HUES6 (cell line): ENCODE measurements around the gene RAB30.

ENCODE experiments used
- H3K27ac ChIP-seq: 2 replicates; pipeline ENCODE4 v1.7.0; 2013; ENCODE audit warnings: low read depth, mild to moderate bottlenecking, low read length, inconsistent platforms
- H3K27me3 ChIP-seq: 2 replicates; pipeline ENCODE4 v1.6.1; 2013; ENCODE audit warnings: low read length; ENCODE audit not compliant: control insufficient read depth, insufficient read depth
- H3K36me3 ChIP-seq: 2 replicates; pipeline ENCODE4 v1.6.1; 2013; ENCODE audit warnings: low read length; ENCODE audit not compliant: control insufficient read depth, insufficient read depth
- H3K4me1 ChIP-seq: 2 replicates; pipeline ENCODE4 v1.6.1; 2013; ENCODE audit warnings: low read length; ENCODE audit not compliant: control insufficient read depth, insufficient read depth
- H3K4me3 ChIP-seq: 2 replicates; pipeline ENCODE4 v1.5.1; 2013; ENCODE audit warnings: low read depth, low read length
- H3K9ac ChIP-seq: one replicate; pipeline ENCODE4 v1.6.1; 2013; ENCODE audit warnings: mild to moderate bottlenecking, low read length
- H3K9me3 ChIP-seq: 2 replicates; pipeline ENCODE4 v1.6.1; 2013; ENCODE audit warnings: low read depth, low read length; ENCODE audit not compliant: control insufficient read depth, insufficient read depth

The RAB30 gene

DNA sequence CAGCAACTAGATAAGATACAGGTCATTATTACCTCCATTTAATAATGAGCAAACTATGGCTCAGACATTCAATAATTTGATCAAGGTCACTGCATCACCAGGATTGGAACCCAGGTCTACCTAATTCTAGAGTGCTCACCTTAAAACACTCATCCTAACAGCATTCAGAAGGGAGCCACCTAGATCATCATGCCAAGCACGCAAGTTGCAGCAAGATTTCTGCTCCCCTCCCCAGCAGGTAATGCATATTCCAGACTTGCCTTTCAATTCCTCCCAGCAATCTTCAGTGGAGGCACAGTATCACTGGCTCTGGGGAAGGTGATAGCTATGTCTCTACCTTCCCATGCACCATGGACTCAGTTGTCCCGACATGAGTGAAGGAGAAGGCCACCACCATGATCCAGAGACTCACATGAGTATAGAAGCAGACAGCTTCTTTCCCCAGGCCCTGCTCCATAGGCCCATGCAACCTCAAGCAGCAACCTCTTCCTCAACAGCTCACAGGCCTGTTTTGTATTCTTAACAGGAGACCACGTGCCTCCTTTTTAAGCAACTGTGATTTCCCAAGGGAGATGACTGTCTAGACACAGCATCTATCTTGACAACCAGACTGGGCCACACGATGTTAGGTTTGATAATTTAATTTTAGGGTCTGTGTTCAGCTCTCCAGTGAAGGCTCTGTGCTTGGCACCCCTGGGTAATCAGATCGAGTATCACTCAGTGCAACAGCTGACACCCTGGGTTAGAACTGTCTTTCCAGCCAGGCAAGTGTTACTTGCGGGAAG is 36.4 kb downstream of the RAB30 start:
- Histone ChIP-seq H3K27me3 (no peaks in the 10 kb centered on the region), H3K36me3 (no peaks in the 10 kb centered on the region), H3K4me1 (peaks cover 11% of the 10 kb centered on the region), H3K27ac (no peak overlapping the region), H3K4me3 (no peak overlapping the region), H3K9me3 (no peaks in the 10 kb centered on the region), H3K9ac (no peak overlapping the region)

DNA sequence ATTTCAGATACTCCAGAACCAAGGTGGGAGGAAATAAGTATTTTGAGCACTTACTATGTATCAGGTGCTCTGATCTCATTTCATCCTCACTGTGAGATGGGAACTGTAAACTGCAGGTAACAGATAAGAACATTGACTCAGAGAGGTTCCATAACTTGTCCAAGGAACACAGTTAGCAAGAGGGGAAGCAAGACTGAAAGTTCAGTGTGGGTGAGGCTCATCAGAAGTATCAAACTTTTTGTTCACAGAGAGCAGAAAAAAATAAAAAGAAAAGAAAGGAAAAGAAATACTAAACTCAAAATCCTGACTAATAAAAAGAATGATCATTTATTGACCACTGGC is 37.1 kb downstream of the RAB30 start:
- H3K27me3 ChIP-seq: no peaks in the 10 kb centered on the region
- no peak overlapping the region for H3K9ac ChIP-seq
- no peaks in the 10 kb centered on the region for H3K9me3 ChIP-seq
- H3K36me3 ChIP-seq: no peaks in the 10 kb centered on the region
- H3K4me3 ChIP-seq: no peak overlapping the region
- H3K27ac ChIP-seq: no peak overlapping the region
- H3K4me1 ChIP-seq: peaks cover 11% of the 10 kb centered on the region

DNA sequence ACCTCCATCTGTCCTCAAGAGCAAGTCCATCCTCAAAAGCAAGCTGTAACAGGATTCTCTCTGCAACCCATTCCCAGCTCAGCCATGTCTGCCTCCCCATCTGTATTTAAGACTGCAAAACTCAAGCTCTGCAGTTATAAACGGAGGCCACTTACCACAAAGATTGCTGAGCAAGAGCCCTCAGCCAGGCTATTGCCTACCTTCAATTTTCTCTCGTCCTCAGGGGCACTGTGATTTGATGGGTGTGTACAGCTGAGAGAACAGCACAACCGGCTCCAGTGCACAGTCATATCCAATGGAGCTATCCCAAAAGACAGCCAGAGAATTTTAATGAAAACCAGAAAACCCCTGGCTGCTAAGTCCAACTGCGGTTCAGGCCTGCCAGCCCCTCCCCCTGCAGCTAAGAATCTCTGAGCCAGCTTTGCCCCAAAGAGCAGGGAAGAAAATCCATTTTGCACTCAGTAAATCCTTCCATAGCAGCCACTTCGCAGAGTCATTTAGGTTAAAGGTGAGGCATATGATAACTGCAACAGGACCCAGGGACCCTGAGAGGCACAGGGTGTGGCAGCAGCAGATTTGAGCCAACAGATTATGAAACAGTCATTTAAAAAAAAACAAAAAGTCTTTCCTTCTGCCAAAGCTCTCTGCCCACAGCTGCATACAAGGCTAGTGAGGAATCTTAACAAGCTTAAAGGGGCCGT is 37.6 kb downstream of the RAB30 start:
- no peaks in the 10 kb centered on the region for H3K36me3 ChIP-seq
- H3K4me1 ChIP-seq: peaks cover 11% of the 10 kb centered on the region
- no peak overlapping the region for H3K27ac ChIP-seq
- no peak overlapping the region for H3K9ac ChIP-seq
- H3K27me3 ChIP-seq: no peaks in the 10 kb centered on the region
- no peaks in the 10 kb centered on the region for H3K9me3 ChIP-seq
- H3K4me3 ChIP-seq: no peak overlapping the region

DNA sequence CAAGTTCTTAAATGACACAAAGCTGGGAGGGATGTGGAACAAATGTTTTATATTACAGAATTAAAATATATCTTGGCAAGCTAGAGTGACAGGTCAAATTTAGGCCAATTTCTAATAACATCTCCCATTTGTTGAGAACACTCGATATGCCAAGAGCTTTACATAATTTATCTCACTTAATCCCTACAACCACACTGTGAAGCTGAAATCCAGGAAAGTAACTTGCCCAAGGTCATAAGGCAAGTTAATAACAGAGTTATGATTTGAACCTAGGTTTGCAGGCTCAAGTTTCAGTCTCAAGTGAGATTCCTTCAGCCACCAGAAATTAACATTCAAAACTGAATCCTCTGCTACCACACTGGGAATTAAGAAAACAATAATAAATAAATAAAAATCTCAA is 38.3 kb downstream of the RAB30 start:
- H3K9me3 ChIP-seq: no peaks in the 10 kb centered on the region
- no peak overlapping the region for H3K27ac ChIP-seq
- H3K4me1 ChIP-seq: peaks cover 11% of the 10 kb centered on the region
- no peaks in the 10 kb centered on the region for H3K36me3 ChIP-seq
- no peaks in the 10 kb centered on the region for H3K27me3 ChIP-seq
- no peak overlapping the region for H3K9ac ChIP-seq
- no peak overlapping the region for H3K4me3 ChIP-seq

DNA sequence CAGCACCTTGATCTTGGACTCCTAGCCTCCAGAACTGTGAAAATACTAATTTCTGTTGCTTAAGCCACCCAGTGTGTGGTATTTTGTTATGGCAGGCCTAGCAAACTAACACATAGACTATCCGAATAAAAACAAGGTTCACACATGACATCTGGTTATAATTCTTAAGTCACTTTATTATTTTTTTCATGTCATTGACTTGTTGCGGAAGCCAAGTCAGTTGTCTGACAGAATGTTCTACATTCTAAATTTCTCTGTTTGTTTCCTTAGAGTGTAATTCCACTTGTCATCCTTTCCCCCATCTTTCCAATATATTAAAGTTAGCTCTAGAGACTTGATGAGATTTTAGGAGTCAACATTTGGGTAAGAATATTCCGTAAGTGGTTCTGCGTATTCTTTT is 40.6 kb downstream of the RAB30 start:
- no peak overlapping the region for H3K9ac ChIP-seq
- H3K27ac ChIP-seq: no peak overlapping the region
- H3K36me3 ChIP-seq: no peaks in the 10 kb centered on the region
- peaks cover 11% of the 10 kb centered on the region for H3K4me1 ChIP-seq
- H3K9me3 ChIP-seq: no peaks in the 10 kb centered on the region
- H3K4me3 ChIP-seq: no peak overlapping the region
- H3K27me3 ChIP-seq: no peaks in the 10 kb centered on the region

DNA sequence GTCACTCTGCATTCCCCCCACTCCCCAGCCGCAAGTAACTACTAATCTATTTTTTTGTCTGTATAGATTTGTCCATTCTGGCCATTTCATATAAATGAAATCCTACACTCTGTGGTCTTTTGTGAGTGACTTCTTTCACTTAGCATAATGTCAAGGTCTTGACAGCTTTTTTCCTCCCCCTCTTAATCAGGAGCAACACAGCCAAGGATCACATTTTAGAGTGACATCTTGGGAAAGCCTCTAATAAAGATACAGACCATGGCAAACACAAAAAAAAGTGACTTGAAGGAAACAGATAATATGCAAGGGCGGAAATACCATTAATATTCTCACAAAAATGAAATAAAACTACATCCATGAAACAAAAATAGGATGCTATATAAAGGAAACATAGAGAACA is 43.9 kb downstream of the RAB30 start:
- H3K27me3 ChIP-seq: no peaks in the 10 kb centered on the region
- no peaks in the 10 kb centered on the region for H3K36me3 ChIP-seq
- H3K9me3 ChIP-seq: no peaks in the 10 kb centered on the region
- H3K27ac ChIP-seq: no peak overlapping the region
- no peak overlapping the region for H3K4me3 ChIP-seq
- no peak overlapping the region for H3K9ac ChIP-seq
- H3K4me1 ChIP-seq: peaks cover 26% of the 10 kb centered on the region

DNA sequence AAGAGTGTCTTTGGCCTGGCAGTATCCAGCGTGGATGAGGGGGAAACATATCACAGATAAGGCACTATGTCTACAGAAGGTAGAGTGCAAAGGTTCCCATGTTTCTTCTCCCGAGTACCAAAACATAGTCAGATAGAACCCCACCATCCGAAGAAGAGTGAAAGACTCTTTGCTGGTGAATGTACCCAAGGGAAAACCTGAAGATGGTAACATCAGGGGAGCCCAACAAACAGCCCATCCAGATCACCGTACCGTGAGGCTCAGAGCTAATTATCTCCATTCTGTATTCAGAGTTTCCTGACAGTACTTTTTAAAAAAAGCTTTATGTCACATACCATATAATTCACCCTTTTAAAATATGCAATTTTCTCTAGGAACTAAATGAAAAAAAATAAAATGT is 44.4 kb downstream of the RAB30 start:
- no peak overlapping the region for H3K27ac ChIP-seq
- no peak overlapping the region for H3K4me3 ChIP-seq
- H3K9ac ChIP-seq: no peak overlapping the region
- peaks cover 26% of the 10 kb centered on the region for H3K4me1 ChIP-seq
- H3K9me3 ChIP-seq: no peaks in the 10 kb centered on the region
- no peaks in the 10 kb centered on the region for H3K27me3 ChIP-seq
- no peaks in the 10 kb centered on the region for H3K36me3 ChIP-seq

DNA sequence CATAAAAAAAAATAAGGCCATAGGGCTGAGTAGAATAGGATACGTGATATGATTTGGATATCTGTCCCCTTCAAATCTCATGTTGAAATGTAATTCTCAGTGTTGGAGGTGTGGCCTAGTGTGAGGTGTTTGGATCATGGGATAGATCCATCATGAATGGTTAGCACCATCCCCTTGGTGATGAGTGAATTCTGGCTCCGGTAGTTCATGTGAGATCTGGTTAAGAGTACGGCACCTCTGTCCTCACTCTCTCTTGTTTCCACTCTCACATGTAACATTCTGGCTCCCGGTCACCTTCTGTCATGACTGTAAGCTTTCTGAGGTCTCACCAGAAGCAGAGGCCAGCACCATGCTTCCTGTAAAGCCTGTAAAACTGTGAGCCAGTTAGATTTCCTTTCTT is 45.5 kb downstream of the RAB30 start:
- no peaks in the 10 kb centered on the region for H3K27me3 ChIP-seq
- no peak overlapping the region for H3K9ac ChIP-seq
- peaks cover 26% of the 10 kb centered on the region for H3K4me1 ChIP-seq
- H3K36me3 ChIP-seq: no peaks in the 10 kb centered on the region
- no peaks in the 10 kb centered on the region for H3K9me3 ChIP-seq
- no peak overlapping the region for H3K27ac ChIP-seq
- H3K4me3 ChIP-seq: no peak overlapping the region

DNA sequence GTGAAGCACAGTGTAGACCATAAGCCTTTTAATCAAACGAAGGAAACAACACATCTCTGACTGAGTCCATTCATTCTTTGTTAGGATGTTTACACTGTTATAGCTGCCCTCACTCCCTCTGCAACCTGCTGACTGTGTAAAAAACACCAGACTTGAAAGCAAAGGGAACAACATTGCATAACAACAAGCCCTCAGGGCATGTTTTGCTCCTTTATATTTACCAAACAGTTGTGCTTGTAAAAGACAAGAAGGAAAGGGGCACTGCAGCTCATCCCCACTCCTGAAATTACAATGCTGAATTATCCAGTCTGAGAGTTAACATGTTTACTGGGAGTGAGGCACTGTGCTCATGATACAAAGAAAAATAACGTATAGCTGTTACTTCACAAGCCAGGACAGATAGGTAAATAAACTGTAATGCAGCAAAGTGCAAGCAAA is 46.4 kb downstream of the RAB30 start:
- Histone ChIP-seq H3K27ac (no peak overlapping the region), H3K9me3 (no peaks in the 10 kb centered on the region; the same call in 1 of the 2 replicates), H3K36me3 (no peaks in the 10 kb centered on the region), H3K4me1 (peaks cover 26% of the 10 kb centered on the region), H3K9ac (no peak overlapping the region), H3K27me3 (no peaks in the 10 kb centered on the region), H3K4me3 (no peak overlapping the region)

DNA sequence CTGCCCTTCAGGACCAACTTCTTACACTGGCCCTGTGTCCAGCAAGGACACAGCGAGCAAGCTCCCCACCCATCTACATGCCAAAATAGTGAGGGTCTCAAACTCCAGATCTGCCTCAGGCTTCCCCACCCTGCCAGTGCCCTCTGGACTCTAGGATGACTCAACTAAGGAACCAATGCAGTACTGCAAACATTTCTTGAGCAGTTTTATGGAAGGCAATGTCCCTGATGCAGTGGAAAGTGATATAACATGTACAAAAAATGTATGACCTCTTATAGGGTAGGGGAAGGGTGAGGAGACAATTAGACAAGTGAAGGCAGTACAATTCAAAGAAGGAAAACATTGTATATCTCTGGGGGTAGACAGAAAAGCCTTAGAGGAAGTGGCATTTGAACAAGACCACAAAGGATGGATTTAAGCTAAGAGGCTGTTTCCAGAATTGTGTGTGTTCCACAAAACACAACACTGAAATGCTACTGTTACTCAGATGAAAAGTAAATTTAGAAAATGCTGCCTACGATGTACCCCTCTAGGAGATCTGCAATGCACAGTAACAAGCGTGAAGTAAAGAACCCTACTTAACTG is 47.3 kb downstream of the RAB30 start:
- Histone ChIP-seq H3K9me3 (no peaks in the 10 kb centered on the region; the same call in 1 of the 2 replicates), H3K4me3 (no peak overlapping the region), H3K36me3 (no peaks in the 10 kb centered on the region), H3K9ac (no peak overlapping the region), H3K27me3 (no peaks in the 10 kb centered on the region), H3K4me1 (peaks cover 26% of the 10 kb centered on the region), H3K27ac (no peak overlapping the region)

DNA sequence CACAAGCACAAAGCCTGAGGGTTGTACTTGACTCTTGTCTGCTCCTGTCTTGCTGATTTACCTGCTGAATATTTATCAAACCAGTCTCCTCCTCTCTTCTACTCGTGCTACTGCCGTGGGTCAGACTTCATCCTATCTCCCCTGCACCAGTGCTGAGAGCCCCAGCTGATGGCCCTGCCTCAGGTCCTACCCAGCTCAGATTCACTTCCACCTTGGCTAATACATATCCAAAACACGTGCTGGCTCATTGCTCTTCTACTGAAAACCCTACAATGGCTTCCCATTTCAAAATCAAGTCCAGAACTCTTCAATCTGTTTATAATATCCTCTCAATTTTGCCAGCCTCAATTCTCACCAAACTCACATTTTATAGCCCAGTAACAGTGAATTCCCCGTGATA is 48.3 kb downstream of the RAB30 start:
- no peak overlapping the region for H3K9ac ChIP-seq
- H3K4me1 ChIP-seq: peaks cover 26% of the 10 kb centered on the region
- H3K9me3 ChIP-seq: no peaks in the 10 kb centered on the region; the same call in 1 of the 2 replicates
- H3K4me3 ChIP-seq: no peak overlapping the region
- no peaks in the 10 kb centered on the region for H3K27me3 ChIP-seq
- no peak overlapping the region for H3K27ac ChIP-seq
- H3K36me3 ChIP-seq: no peaks in the 10 kb centered on the region
